Measurements from ENCODE around the gene NTN3.

NTN3 gene

GRCh38 chr16:2455081-2455845 is 15.8 kb upstream of the NTN3 start:
- peaks cover 37% of the 10 kb centered on the region for H3K36me3 Mint-ChIP-seq (ENCODE audit: low read depth)
- no peak overlapping the region for H3K27ac Mint-ChIP-seq
- peaks cover 5% of the 10 kb centered on the region for H3K4me1 Mint-ChIP-seq (ENCODE audit: low read depth)
- H3K4me3 Mint-ChIP-seq: no peak overlapping the region
- no peaks in the 10 kb centered on the region for H3K27me3 Mint-ChIP-seq (ENCODE audit: low read depth)
- no peaks in the 10 kb centered on the region for H3K9me3 Mint-ChIP-seq

- Mint-ChIP-seq H3K4me1 (ENCODE audit: low read depth) (peaks cover 5% of the 10 kb centered on the region), H3K27me3 (ENCODE audit: low read depth) (no peaks in the 10 kb centered on the region), H3K4me3 (no peak overlapping the region), H3K36me3 (ENCODE audit: low read depth) (peaks cover 35% of the 10 kb centered on the region), H3K27ac (no peak overlapping the region), H3K9me3 (no peaks in the 10 kb centered on the region)
Measured at GRCh38 chr16:2456551-2457153, 14.4 kb upstream of the NTN3 start.

GRCh38 chr16:2457267-2457666 is 13.8 kb upstream of the NTN3 start:
- Mint-ChIP-seq H3K36me3 (ENCODE audit: low read depth) (peaks cover 29% of the 10 kb centered on the region), H3K4me3 (no peak overlapping the region), H3K4me1 (ENCODE audit: low read depth) (peaks cover 5% of the 10 kb centered on the region), H3K9me3 (no peaks in the 10 kb centered on the region), H3K27ac (no peak overlapping the region), H3K27me3 (ENCODE audit: low read depth) (no peaks in the 10 kb centered on the region)

- Mint-ChIP-seq H3K27ac (no peak overlapping the region), H3K27me3 (ENCODE audit: low read depth) (no peaks in the 10 kb centered on the region), H3K4me3 (no peak overlapping the region), H3K9me3 (no peaks in the 10 kb centered on the region), H3K36me3 (ENCODE audit: low read depth) (peaks cover 22% of the 10 kb centered on the region), H3K4me1 (ENCODE audit: low read depth) (peaks cover 5% of the 10 kb centered on the region)
Measured at GRCh38 chr16:2457946-2458345, 13.2 kb upstream of the NTN3 start.

GRCh38 chr16:2458887-2459646 is 12.0 kb upstream of the NTN3 start:
- peak overlapping the region; percentile 90 for H3K27ac Mint-ChIP-seq
- H3K9me3 Mint-ChIP-seq: no peaks in the 10 kb centered on the region
- H3K4me1 Mint-ChIP-seq (ENCODE audit: low read depth): peaks cover 5% of the 10 kb centered on the region
- H3K4me3 Mint-ChIP-seq: peak overlapping the region; percentile 92
- peaks cover 14% of the 10 kb centered on the region for H3K36me3 Mint-ChIP-seq (ENCODE audit: low read depth)
- no peaks in the 10 kb centered on the region for H3K27me3 Mint-ChIP-seq (ENCODE audit: low read depth)

GRCh38 chr16:2459647-2460390 is 11.3 kb upstream of the NTN3 start, which contains the start of gene TEDC2:
TEDC2 (plus strand) TSS chr16:2460109; CDS start chr16:2460145, 36 bp downstream.
- H3K9me3 Mint-ChIP-seq: no peaks in the 10 kb centered on the region
- peaks cover 13% of the 10 kb centered on the region for H3K36me3 Mint-ChIP-seq (ENCODE audit: low read depth)
- H3K27ac Mint-ChIP-seq: peak within 1 kb of the TSS; percentile 90

GRCh38 chr16:2460391-2460713 is 10.7 kb upstream of the NTN3 start:
- H3K9me3 Mint-ChIP-seq: no peaks in the 10 kb centered on the region
- peaks cover 9% of the 10 kb centered on the region for H3K36me3 Mint-ChIP-seq (ENCODE audit: low read depth)
- H3K4me1 Mint-ChIP-seq (ENCODE audit: low read depth): peaks cover 5% of the 10 kb centered on the region
- no peak overlapping the region for H3K27ac Mint-ChIP-seq
- H3K4me3 Mint-ChIP-seq: no peak overlapping the region
- H3K27me3 Mint-ChIP-seq (ENCODE audit: low read depth): no peaks in the 10 kb centered on the region

More at GRCh38 chr16:2459647-2460390, 11.3 kb upstream of the NTN3 start, which contains the start of gene TEDC2:
- Mint-ChIP-seq H3K4me3 (peak within 1 kb of the TSS; percentile 92), H3K27me3 (ENCODE audit: low read depth) (no peaks in the 10 kb centered on the region), H3K4me1 (ENCODE audit: low read depth) (peaks cover 5% of the 10 kb centered on the region)

- Mint-ChIP-seq H3K36me3 (ENCODE audit: low read depth) (peaks cover 8% of the 10 kb centered on the region), H3K27me3 (ENCODE audit: low read depth) (no peaks in the 10 kb centered on the region), H3K9me3 (no peaks in the 10 kb centered on the region), H3K4me3 (peak overlapping the region; percentile 37), H3K27ac (no peak overlapping the region), H3K4me1 (ENCODE audit: low read depth) (peaks cover 5% of the 10 kb centered on the region)
Measured at GRCh38 chr16:2460916-2461315, 10.2 kb upstream of the NTN3 start.

- H3K4me1 Mint-ChIP-seq (ENCODE audit: low read depth): peaks cover 5% of the 10 kb centered on the region
- H3K4me3 Mint-ChIP-seq: no peak overlapping the region
- H3K27me3 Mint-ChIP-seq (ENCODE audit: low read depth): peaks cover 2% of the 10 kb centered on the region
- H3K36me3 Mint-ChIP-seq (ENCODE audit: low read depth): peaks cover 6% of the 10 kb centered on the region
- no peak overlapping the region for H3K27ac Mint-ChIP-seq
- no peaks in the 10 kb centered on the region for H3K9me3 Mint-ChIP-seq
Measured at GRCh38 chr16:2462031-2462866, 8.8 kb upstream of the NTN3 start.

GRCh38 chr16:2464333-2464732 is 6.8 kb upstream of the NTN3 start:
- Mint-ChIP-seq H3K9me3 (no peaks in the 10 kb centered on the region), H3K36me3 (ENCODE audit: low read depth) (peaks cover 3% of the 10 kb centered on the region), H3K4me1 (ENCODE audit: low read depth) (peaks cover 5% of the 10 kb centered on the region), H3K27ac (no peak overlapping the region), H3K27me3 (ENCODE audit: low read depth) (peaks cover 10% of the 10 kb centered on the region), H3K4me3 (no peak overlapping the region)

- H3K27ac Mint-ChIP-seq: no peak overlapping the region
- no peak overlapping the region for H3K4me3 Mint-ChIP-seq
- H3K36me3 Mint-ChIP-seq (ENCODE audit: low read depth): no peaks in the 10 kb centered on the region
- H3K27me3 Mint-ChIP-seq (ENCODE audit: low read depth): peaks cover 23% of the 10 kb centered on the region
- H3K4me1 Mint-ChIP-seq (ENCODE audit: low read depth): no peaks in the 10 kb centered on the region
- H3K9me3 Mint-ChIP-seq: no peaks in the 10 kb centered on the region
Measured at GRCh38 chr16:2465653-2466415, 5.3 kb upstream of the NTN3 start.

- no peak overlapping the region for H3K27ac Mint-ChIP-seq
- H3K36me3 Mint-ChIP-seq (ENCODE audit: low read depth): no peaks in the 10 kb centered on the region
- H3K27me3 Mint-ChIP-seq (ENCODE audit: low read depth): peaks cover 23% of the 10 kb centered on the region
- no peak overlapping the region for H3K4me3 Mint-ChIP-seq
- no peaks in the 10 kb centered on the region for H3K9me3 Mint-ChIP-seq
- H3K4me1 Mint-ChIP-seq (ENCODE audit: low read depth): no peaks in the 10 kb centered on the region
Measured at GRCh38 chr16:2466667-2467527, 4.2 kb upstream of the NTN3 start.
